GM12891 (cell line): ENCODE measurements around the gene WFIKKN2.

Experiments used
- PAX5 ChIP-seq: IDR thresholded peaks from 2 replicates; pipeline ENCODE4 v1.6.1; 2011; ENCODE audit warnings: low read length, moderate library complexity, mild to moderate bottlenecking; ENCODE audit not compliant: insufficient read depth, severe bottlenecking
- POLR2A ChIP-seq: IDR thresholded peaks from 2 replicates; pipeline ENCODE4 v1.6.1; 2011; ENCODE audit warnings: low read depth, low read length, control low read depth
- POLR2AphosphoS5 ChIP-seq: IDR thresholded peaks from 2 replicates; pipeline ENCODE4 v1.6.1; 2011; ENCODE audit warnings: low read depth, low read length, control low read depth
- POU2F2 ChIP-seq: IDR thresholded peaks from 2 replicates; pipeline ENCODE4 v1.6.1; 2011; ENCODE audit warnings: low read depth, mild to moderate bottlenecking, control low read depth, low read length, moderate library complexity
- TAF1 ChIP-seq: IDR thresholded peaks from 2 replicates; pipeline ENCODE4 v1.6.1; 2011; ENCODE audit warnings: low read depth, low read length, control low read depth

GRCh38 chr17:50889528-50890118 lies 54.2 kb downstream of the WFIKKN2 start:
- TF ChIP-seq POLR2A (no peak), POLR2AphosphoS5 (no peak), TAF1 (no peak), POU2F2 (no peak), PAX5 (no peak)
